NCI-H2171 treated with DMSO at 0.1 percent for 48 hours (cell line): ENCODE data around the gene CSNK2B.

Source experiments
- DNase-seq: peaks from one replicate; lab custom pipeline; 2025; lab: John Stamatoyannopoulos, UW

The CSNK2B gene

GRCh38 chr6:31636698-31637596, 28.9 kb upstream of the CSNK2B start:
- no peak for DNase-seq

GRCh38 chr6:31639043-31639442, 26.8 kb upstream of the CSNK2B start:
- no peak for DNase-seq

- DNase-seq, result no peak
Measured at GRCh38 chr6:31639449-31639861, 26.4 kb upstream of the CSNK2B start.

GRCh38 chr6:31640612-31641011, 25.3 kb upstream of the CSNK2B start:
- no peak for DNase-seq

GRCh38 chr6:31641370-31641769, 24.5 kb upstream of the CSNK2B start:
- DNase-seq, result no peak

- no peak for DNase-seq
Measured at GRCh38 chr6:31642798-31643570, 22.9 kb upstream of the CSNK2B start.

- DNase-seq, result no peak
Measured at GRCh38 chr6:31643818-31644454, 21.9 kb upstream of the CSNK2B start.

GRCh38 chr6:31645325-31645724, 20.6 kb upstream of the CSNK2B start:
- DNase-seq, result no peak

GRCh38 chr6:31651602-31652191, 14.2 kb upstream of the CSNK2B start:
- peak; percentile 80 for DNase-seq

GRCh38 chr6:31652925-31653724, 12.8 kb upstream of the CSNK2B start:
- DNase-seq, result no peak

GRCh38 chr6:31654574-31655348, 11.1 kb upstream of the CSNK2B start:
- no peak for DNase-seq

- DNase-seq, result no peak
Measured at GRCh38 chr6:31655349-31656237, 10.3 kb upstream of the CSNK2B start, which contains the start of gene APOM. APOM (plus strand) TSS chr6:31655894; CDS start chr6:31655967, 73 bp downstream.

GRCh38 chr6:31657406-31658157, 8.3 kb upstream of the CSNK2B start:
- DNase-seq, result no peak

GRCh38 chr6:31658158-31658688, 7.7 kb upstream of the CSNK2B start:
- no peak for DNase-seq

- DNase-seq, result no peak
Measured at GRCh38 chr6:31658983-31659648, 6.8 kb upstream of the CSNK2B start.

GRCh38 chr6:31659649-31660380, 6.1 kb upstream of the CSNK2B start:
- no peak for DNase-seq
